OCI-LY3 (cell line): ENCODE data around the gene L3HYPDH.

Experiments used
- H2AFZ ChIP-seq: fragments of 200-600, 300-600 bp; shearing (Covaris generic); 2 replicates; pipeline ENCODE4 v1.6.0; 2014; ENCODE audit warnings: antibody characterized with exemption, low read depth, low read length
- H3K27ac ChIP-seq: fragments of 200-600, 300-600 bp; sonication (generic); 2 replicates; pipeline ENCODE4 v1.5.1; 2014; ENCODE audit warnings: mild to moderate bottlenecking, low read length, moderate library complexity, mixed read lengths
- H3K27me3 ChIP-seq: fragments of 200-600, 300-600 bp; sonication (generic); 2 replicates; pipeline ENCODE4 v1.6.1; 2014; ENCODE audit warnings: low read depth, low read length, mixed read lengths
- H3K36me3 ChIP-seq: fragments of 200-600, 300-600 bp; sonication (generic); replicated peaks from 2 replicates; pipeline ENCODE3; 2014; ENCODE audit warnings: low read depth, low read length, mixed read lengths
- H3K4me1 ChIP-seq: fragments of 300-600, 200-600 bp; sonication (generic); 2 replicates; pipeline ENCODE4 v1.6.1; 2014; ENCODE audit warnings: low read length, mixed read lengths
- H3K4me2 ChIP-seq: fragments of 200-600, 300-600 bp; sonication (generic); 2 replicates; pipeline ENCODE4 v1.6.1; 2014; ENCODE audit warnings: low read length, mixed read lengths
- H3K4me3 ChIP-seq: fragments of 300-600, 200-600 bp; sonication (generic); 2 replicates; pipeline ENCODE4 v1.5.1; 2014; ENCODE audit warnings: antibody characterized with exemption, mild to moderate bottlenecking, low read length, moderate library complexity
- H3K79me2 ChIP-seq: fragments of 300-600, 200-600 bp; shearing (Covaris generic); 2 replicates; pipeline ENCODE4 v1.6.1; 2014; ENCODE audit warnings: mild to moderate bottlenecking, low read length, mixed read lengths
- H3K9ac ChIP-seq: fragments of 300-600, 200-600 bp; shearing (Covaris generic); 2 replicates; pipeline ENCODE4 v1.6.0; 2014; ENCODE audit warnings: mild to moderate bottlenecking, low read length, moderate library complexity
- H3K9me3 ChIP-seq: fragments of 200-600, 300-600 bp; shearing (Covaris generic); 2 replicates; pipeline ENCODE4 v1.6.1; 2014; ENCODE audit warnings: low read length, mixed read lengths; ENCODE audit not compliant: insufficient read depth
- H4K20me1 ChIP-seq: fragments of 200-600, 300-600 bp; sonication (generic); 2 replicates; pipeline ENCODE4 v1.6.1; 2016; ENCODE audit warnings: low read length, mixed read lengths; ENCODE audit not compliant: insufficient read depth
- CTCF ChIP-seq: fragments of 200-600, 300-600 bp; sonication (generic); IDR thresholded peaks from 2 replicates; pipeline ENCODE4 v1.5.1; 2014; ENCODE audit warnings: antibody characterized with exemption, low read length, low read depth
- EZH2phosphoT487 ChIP-seq: fragments of 200-600 bp; shearing (Covaris generic); IDR thresholded peaks from 2 replicates; pipeline ENCODE4 v1.6.1; 2018; ENCODE audit warnings: antibody characterized with exemption, mixed run types, low read depth

The L3HYPDH gene

GRCh38 chr14:59500732-59501131 lies 16.5 kb upstream of the L3HYPDH start:
- Histone ChIP-seq H3K36me3 (peaks cover 14% of the 10 kb centered on the region), H4K20me1 (no peaks in the 10 kb centered on the region), H3K4me2 (no peak overlapping the region), H3K79me2 (no peaks in the 10 kb centered on the region), H3K4me3 (no peak overlapping the region), H3K9me3 (no peaks in the 10 kb centered on the region), H3K4me1 (no peaks in the 10 kb centered on the region), H3K9ac (no peak overlapping the region), H3K27ac (no peak overlapping the region), H2AFZ (no peak overlapping the region), H3K27me3 (no peaks in the 10 kb centered on the region)
- TF ChIP-seq CTCF: no peak
- no peak for TF ChIP-seq EZH2phosphoT487

DNA sequence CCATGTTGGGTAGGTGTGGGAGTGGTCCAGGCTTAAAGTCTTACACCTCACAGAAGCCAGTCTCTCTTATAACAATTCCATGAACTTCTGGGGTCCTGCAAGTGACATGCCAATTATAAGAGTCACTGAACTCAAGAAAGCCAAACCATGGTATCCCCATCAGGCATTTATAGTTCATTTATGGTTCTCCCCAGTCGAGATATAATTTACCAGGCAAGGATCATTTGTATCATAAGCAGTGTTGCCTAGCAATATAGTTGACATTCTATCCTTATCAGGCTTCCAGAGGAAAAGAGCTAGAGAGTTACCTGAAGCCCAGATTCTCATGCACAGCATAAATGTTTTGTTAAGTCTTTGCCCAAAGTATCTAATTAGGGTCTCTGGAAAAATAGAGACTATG lies 8.2 kb upstream of the L3HYPDH start:
- Histone ChIP-seq H3K4me3 (no peak overlapping the region), H3K36me3 (peaks cover 51% of the 10 kb centered on the region), H2AFZ (no peak overlapping the region), H4K20me1 (no peaks in the 10 kb centered on the region), H3K4me1 (no peaks in the 10 kb centered on the region), H3K27ac (no peak overlapping the region), H3K9me3 (no peaks in the 10 kb centered on the region), H3K9ac (no peak overlapping the region), H3K79me2 (no peaks in the 10 kb centered on the region), H3K27me3 (no peaks in the 10 kb centered on the region), H3K4me2 (no peak overlapping the region)
- no peak for TF ChIP-seq EZH2phosphoT487
- TF ChIP-seq CTCF: no peak

DNA sequence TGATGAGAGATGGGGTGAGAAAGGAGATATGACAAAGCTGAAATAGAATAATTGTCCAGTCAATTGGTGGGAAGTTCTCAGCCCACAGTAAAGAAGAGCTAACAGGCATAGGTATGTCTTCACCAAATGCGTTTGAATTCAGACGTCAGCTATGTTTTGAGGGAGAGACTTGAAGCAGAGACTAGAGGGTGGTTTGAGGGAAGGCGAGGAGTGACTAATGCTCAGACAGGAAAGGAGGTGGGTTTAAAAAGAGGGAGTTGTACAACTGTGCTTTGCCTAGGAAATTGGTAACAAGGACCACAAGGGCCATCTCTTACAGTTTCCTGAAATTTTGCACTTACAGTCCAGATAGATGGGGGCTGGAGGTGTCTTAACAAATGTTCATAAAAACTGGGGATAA lies 6.5 kb upstream of the L3HYPDH start:
- no peak for TF ChIP-seq EZH2phosphoT487
- TF ChIP-seq CTCF: no peak
- Histone ChIP-seq H3K36me3 (peaks cover 51% of the 10 kb centered on the region), H3K4me1 (no peaks in the 10 kb centered on the region), H3K27ac (no peak overlapping the region), H3K9ac (no peak overlapping the region), H3K79me2 (peaks cover 8% of the 10 kb centered on the region), H3K4me2 (no peak overlapping the region), H2AFZ (no peak overlapping the region), H3K9me3 (no peaks in the 10 kb centered on the region), H3K4me3 (no peak overlapping the region), H3K27me3 (no peaks in the 10 kb centered on the region), H4K20me1 (no peaks in the 10 kb centered on the region)

DNA sequence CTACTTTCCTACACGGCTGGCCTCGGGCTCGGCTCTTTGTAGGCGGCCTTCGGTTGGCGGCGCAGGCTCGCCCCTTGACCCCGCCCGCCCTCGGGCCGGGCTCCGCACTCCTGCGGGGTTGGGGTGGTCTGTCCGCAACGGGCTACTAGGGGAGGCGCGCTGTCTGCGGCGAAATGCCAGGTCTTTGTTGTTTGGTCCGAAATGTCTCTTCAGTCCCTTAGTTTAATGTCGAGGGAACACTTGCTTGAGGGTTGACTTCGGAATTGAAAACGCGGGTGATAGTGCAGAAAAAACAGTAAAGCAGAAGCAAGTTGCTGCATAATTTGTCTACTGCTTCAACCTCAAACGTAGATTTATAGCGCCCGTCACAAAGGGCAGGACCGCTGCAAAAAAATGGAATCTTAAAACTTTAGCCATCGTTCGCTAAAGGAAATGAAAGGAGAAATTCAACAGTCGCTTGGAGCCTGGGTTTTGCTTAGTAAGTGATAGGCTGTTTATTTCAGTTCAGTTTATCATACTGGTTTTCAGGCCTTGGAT lies 499 bp upstream of the L3HYPDH start:
- Histone ChIP-seq H3K9ac (peak overlapping the region; percentile 79), H3K9me3 (no peaks in the 10 kb centered on the region), H3K27ac (peak overlapping the region; percentile 59), H3K79me2 (peaks cover 42% of the 10 kb centered on the region), H2AFZ (peak overlapping the region; percentile 80), H3K4me2 (peak overlapping the region; percentile 82), H3K27me3 (no peaks in the 10 kb centered on the region), H3K4me3 (peak overlapping the region; percentile 88), H4K20me1 (peaks cover 6% of the 10 kb centered on the region), H3K36me3 (peaks cover 22% of the 10 kb centered on the region), H3K4me1 (peaks cover 14% of the 10 kb centered on the region)
- no peak for TF ChIP-seq CTCF
- TF ChIP-seq EZH2phosphoT487: no peak
